ENCODE results near the gene PHACTR2. TPM values are rescaled to one million over a fixed set of nuclear protein-coding genes. Genes with fewer than 3 reads are reported as not detected.
"Not testable (repeated sequence)": the region's sequence is repeated elsewhere in the genome, so short reads cannot be mapped to it uniquely, and the experiment has no call there.

PHACTR2 gene
- total RNA-seq, 2 experiments from 2014 or later: 13.5 to 14.6 TPM

GRCh38 chr6:143652841-143653331, 24.9 kb upstream of the PHACTR2 start:
- Mint-ChIP-seq H3K4me3 (no peak overlapping the region), H3K9me3 (peaks cover 10% of the 10 kb centered on the region), H3K36me3 (ENCODE audit: low read depth) (peaks cover 3% of the 10 kb centered on the region), H3K27me3 (no peaks in the 10 kb centered on the region), H3K4me1 (ENCODE audit: low read depth) (peaks cover 5% of the 10 kb centered on the region), H3K27ac (no peak overlapping the region)
- ChIA-PET CTCF (no interaction called here), POLR2A (no interaction called here)
- TF ChIP-seq CTCF (IDR thresholded peaks at IDR 0.05): no peak
- ATAC-seq (no peak), DNase-seq (no peak)
- intact Hi-C loops (cut with micrococcal nuclease): no loop called here

- peaks cover 5% of the 10 kb centered on the region for H3K36me3 Mint-ChIP-seq (ENCODE audit: low read depth)
- no peak for DNase-seq
- intact Hi-C loops (cut with micrococcal nuclease): no loop called here
- ATAC-seq: no peak
- H3K9me3 Mint-ChIP-seq: peaks cover 13% of the 10 kb centered on the region
- no peak overlapping the region for H3K27ac Mint-ChIP-seq
- ChIA-PET CTCF (no interaction called here), POLR2A (no interaction called here)
- no peak overlapping the region for H3K4me3 Mint-ChIP-seq
- TF ChIP-seq CTCF (IDR thresholded peaks at IDR 0.05): no peak
- no peaks in the 10 kb centered on the region for H3K27me3 Mint-ChIP-seq
- no peaks in the 10 kb centered on the region for H3K4me1 Mint-ChIP-seq (ENCODE audit: low read depth)
These were observed 22.2 kb upstream of the PHACTR2 start for GRCh38 chr6:143655541-143655940.

GRCh38 chr6:143656026-143656425, 21.7 kb upstream of the PHACTR2 start:
- ATAC-seq (no peak), DNase-seq (no peak)
- no peaks in the 10 kb centered on the region for H3K4me1 Mint-ChIP-seq (ENCODE audit: low read depth)
- peaks cover 5% of the 10 kb centered on the region for H3K36me3 Mint-ChIP-seq (ENCODE audit: low read depth)
- H3K27ac Mint-ChIP-seq: no peak overlapping the region
- intact Hi-C loops (cut with micrococcal nuclease): no loop called here
- TF ChIP-seq CTCF (IDR thresholded peaks at IDR 0.05): no peak
- H3K9me3 Mint-ChIP-seq: peaks cover 13% of the 10 kb centered on the region
- no peaks in the 10 kb centered on the region for H3K27me3 Mint-ChIP-seq
- POLR2A ChIA-PET: no interaction called here
- CTCF ChIA-PET: no interaction called here
- H3K4me3 Mint-ChIP-seq: no peak overlapping the region

GRCh38 chr6:143657809-143658208, 20.0 kb upstream of the PHACTR2 start:
- ChIA-PET POLR2A (no interaction called here), CTCF (no interaction called here)
- intact Hi-C loops (cut with micrococcal nuclease): no loop called here
- H3K27ac Mint-ChIP-seq: no peak overlapping the region
- H3K4me1 Mint-ChIP-seq (ENCODE audit: low read depth): no peaks in the 10 kb centered on the region
- ATAC-seq: no peak
- no peak for TF ChIP-seq CTCF (IDR thresholded peaks at IDR 0.05)
- no peaks in the 10 kb centered on the region for H3K27me3 Mint-ChIP-seq
- H3K4me3 Mint-ChIP-seq: no peak overlapping the region
- peaks cover 14% of the 10 kb centered on the region for H3K9me3 Mint-ChIP-seq
- H3K36me3 Mint-ChIP-seq (ENCODE audit: low read depth): peaks cover 5% of the 10 kb centered on the region
- no peak for DNase-seq

GRCh38 chr6:143660170-143660569, 17.6 kb upstream of the PHACTR2 start:
- H3K36me3 Mint-ChIP-seq (ENCODE audit: low read depth); H3K4me3 Mint-ChIP-seq; intact Hi-C loops (cut with micrococcal nuclease); H3K27me3 Mint-ChIP-seq; CTCF ChIA-PET; H3K4me1 Mint-ChIP-seq (ENCODE audit: low read depth); H3K27ac Mint-ChIP-seq; ATAC-seq; DNase-seq; POLR2A ChIA-PET: not testable (repeated sequence)
- H3K9me3 Mint-ChIP-seq: peaks cover 18% of the 10 kb centered on the region

- Mint-ChIP-seq H3K9me3 (peaks cover 37% of the 10 kb centered on the region), H3K27ac (no peak overlapping the region), H3K4me3 (no peak overlapping the region), H3K27me3 (no peaks in the 10 kb centered on the region), H3K4me1 (ENCODE audit: low read depth) (no peaks in the 10 kb centered on the region), H3K36me3 (ENCODE audit: low read depth) (peaks cover 25% of the 10 kb centered on the region)
- ChIA-PET CTCF (no interaction called here), POLR2A (no interaction called here)
- ATAC-seq (no peak), DNase-seq (no peak)
- intact Hi-C loops (cut with micrococcal nuclease): no loop called here
- TF ChIP-seq CTCF (IDR thresholded peaks at IDR 0.05): no peak
These were observed 13.6 kb upstream of the PHACTR2 start for GRCh38 chr6:143664171-143664570.

- H3K27ac Mint-ChIP-seq; POLR2A ChIA-PET; CTCF ChIA-PET; intact Hi-C loops (cut with micrococcal nuclease); H3K27me3 Mint-ChIP-seq; H3K4me3 Mint-ChIP-seq; DNase-seq; ATAC-seq; H3K4me1 Mint-ChIP-seq (ENCODE audit: low read depth): not testable (repeated sequence)
- Mint-ChIP-seq H3K36me3 (ENCODE audit: low read depth) (peaks cover 20% of the 10 kb centered on the region), H3K9me3 (peaks cover 31% of the 10 kb centered on the region)
These were observed 11.8 kb upstream of the PHACTR2 start for GRCh38 chr6:143666007-143666406.

GRCh38 chr6:143669483-143669882, 8.3 kb upstream of the PHACTR2 start:
- H3K27me3 Mint-ChIP-seq; ATAC-seq; POLR2A ChIA-PET; intact Hi-C loops (cut with micrococcal nuclease); H3K4me1 Mint-ChIP-seq (ENCODE audit: low read depth); CTCF ChIA-PET; H3K4me3 Mint-ChIP-seq; H3K27ac Mint-ChIP-seq; DNase-seq: not testable (repeated sequence)
- peaks cover 20% of the 10 kb centered on the region for H3K36me3 Mint-ChIP-seq (ENCODE audit: low read depth)
- H3K9me3 Mint-ChIP-seq: peaks cover 26% of the 10 kb centered on the region

Measured in activated CD8-positive, alpha-beta T cell treated with anti-CD3 and anti-CD28 coated beads for 36 hours (primary cell).